HepG2 (cell line): Measurements from ENCODE around the gene FBLIM1. TPM values are rescaled to one million over a fixed set of nuclear protein-coding genes. Genes with fewer than 3 reads are reported as not detected.

Experiments used
- ATAC-seq: fragments of 200-7000 bp; cut with Tn5 transposase; 3 replicates; pipeline ENCODE4 v1.9.1; 2020; ENCODE audit warnings: mild to moderate bottlenecking, moderate library complexity
- BruUV-seq: library from RNA; stranded (reverse); fragments of 400-500 nt; replicated peaks from 2 replicates; lab custom pipeline; 2021; lab: Mats Ljungman, UMichigan
- CTCF ChIA-PET: fragments of 300-600 bp; formaldehyde crosslinking; extraction: SDS; loops from one replicate; lab custom pipeline; 2021; ENCODE audit warnings: low total read pairs, inconsistent platforms, low intra/inter-chr PET ratio; lab: Yijun Ruan, JAX
- POLR2A ChIA-PET: fragments of 350-600 bp; sonication (Branson Sonifier 250); formaldehyde crosslinking; loops from one replicate; lab custom pipeline; 2020; ENCODE audit warnings: antibody characterized with exemption, inconsistent platforms; lab: Yijun Ruan, JAX
- DNase-seq: peaks from one replicate; pipeline ENCODE4 v3.0.0-alpha.2; 2015; ENCODE audit warnings: low spot score
- FAIRE-seq: peaks from 3 replicates; lab custom pipeline; 2011; peaks lifted over from hg19 to GRCh38; lab: Jason Lieb, UNC
- H2AFZ ChIP-seq: one replicate; pipeline ENCODE4 v1.6.1; 2011; ENCODE audit warnings: low read length, inconsistent platforms
- H3K27ac ChIP-seq: fragments of 300-600 bp; 3 replicates; pipeline ENCODE4 v1.8.0; 2011; ENCODE audit warnings: mixed run types, mild to moderate bottlenecking, mixed read lengths, low read length, inconsistent platforms; ENCODE audit not compliant: insufficient read depth; ENCODE audit errors: extremely low read length
- H3K27me3 ChIP-seq, 2 experiments: fragments of 200-600 bp in 1 of 2; 2 replicates in 1 of 2; 3 replicates in 1 of 2; pipeline versions ENCODE4 v1.6.0 to v1.8.0; 2011; ENCODE audit warnings: low read length in 2 of 2, mild to moderate bottlenecking in 2 of 2, moderate library complexity in 2 of 2, inconsistent platforms in 1 of 2; ENCODE audit not compliant: insufficient read depth in 2 of 2, control insufficient read depth in 1 of 2
- H3K36me3 ChIP-seq, 2 experiments: fragments of 200-600 bp in 1 of 2; replicated peaks in 1 of 2; 2 replicates in 1 of 2; 3 replicates in 1 of 2; pipeline versions ENCODE4 v1.5.1 to v1.8.0; 2011; ENCODE audit warnings: low read length in 2 of 2, inconsistent platforms in 1 of 2; ENCODE audit not compliant: insufficient read depth in 2 of 2, control insufficient read depth in 1 of 2
- H3K4me1 ChIP-seq: 2 replicates; pipeline ENCODE4 v1.5.1; 2012; ENCODE audit warnings: low read length, inconsistent platforms; ENCODE audit not compliant: insufficient read depth
- H3K4me2 ChIP-seq: 2 replicates; pipeline ENCODE4 v1.6.0; 2011; ENCODE audit warnings: low read depth, low read length, inconsistent platforms
- H3K4me3 ChIP-seq, 3 experiments: fragments of 200-600 bp in 1 of 3; sonication (generic), shearing (Covaris generic) in 1 of 3; replicated peaks in 1 of 3; 2 replicates each; pipeline ENCODE4 v1.5.1; 2011 to 2016; ENCODE audit warnings: low read length in 3 of 3, inconsistent platforms in 2 of 3, low read depth in 2 of 3, mild to moderate bottlenecking in 2 of 3, control low read depth in 1 of 3, mixed read lengths in 1 of 3; ENCODE audit not compliant: insufficient read depth in 1 of 3
- H3K79me2 ChIP-seq: one replicate; pipeline ENCODE4 v1.6.1; 2011; ENCODE audit warnings: low read length, inconsistent platforms; ENCODE audit not compliant: insufficient read depth
- H3K9ac ChIP-seq: 2 replicates; pipeline ENCODE4 v1.6.0; 2011; ENCODE audit warnings: mild to moderate bottlenecking, low read depth, low read length, inconsistent platforms; ENCODE audit not compliant: insufficient read depth
- H3K9me3 ChIP-seq: 2 replicates; pipeline ENCODE4 v1.5.1; 2012; ENCODE audit warnings: mild to moderate bottlenecking, low read length
- H4K20me1 ChIP-seq: 2 replicates; pipeline ENCODE4 v1.6.0; 2011; ENCODE audit warnings: inconsistent platforms, mild to moderate bottlenecking, low read length, moderate library complexity; ENCODE audit not compliant: insufficient read depth
- AGO2 ChIP-seq: fragments of 200-400 bp; formaldehyde crosslinking; optimal IDR thresholded peaks from 2 replicates; pipeline ENCODE3; 2017; ENCODE audit warnings: mild to moderate bottlenecking, low read depth, low read length, moderate library complexity
- DPF2 ChIP-seq: sonication (generic); formaldehyde crosslinking; IDR thresholded peaks from 2 replicates; pipeline ENCODE4 v1.4.0; 2020; ENCODE audit warnings: mild to moderate bottlenecking, low read depth, missing genetic modification reagents, borderline replicate concordance
- FOSL2 ChIP-seq: sonication (generic); formaldehyde crosslinking; IDR thresholded peaks from 2 replicates; pipeline ENCODE4 v1.4.0; 2020; ENCODE audit warnings: missing genetic modification reagents
- HNRNPL ChIP-seq: fragments of 200-400 bp; formaldehyde crosslinking; IDR thresholded peaks from 2 replicates; pipeline ENCODE4 v1.6.1; 2017; ENCODE audit warnings: mild to moderate bottlenecking, low read depth, low read length
- HNRNPLL ChIP-seq: fragments of 200-400 bp; formaldehyde crosslinking; IDR thresholded peaks from 2 replicates; pipeline ENCODE4 v1.6.1; 2017; ENCODE audit warnings: mild to moderate bottlenecking, low read depth, low read length; ENCODE audit not compliant: poor library complexity, severe bottlenecking
- NFIB ChIP-seq: sonication (generic); formaldehyde crosslinking; IDR thresholded peaks from 2 replicates; pipeline ENCODE4 v1.9.0; 2021; ENCODE audit warnings: missing genetic modification reagents, mild to moderate bottlenecking, borderline replicate concordance
- ZXDC ChIP-seq: sonication (generic); formaldehyde crosslinking; IDR thresholded peaks from 2 replicates; pipeline ENCODE4 v1.5.0; 2020; ENCODE audit warnings: mild to moderate bottlenecking, missing genetic modification reagents
- WGBS: methylation state at CpG from one replicate; pipeline ENCODE4 v1.1.6; 2017; ENCODE audit warnings: low lambda C conversion rate; 5-methylcytosine and 5-hydroxymethylcytosine counted together
- in situ Hi-C: cut with HindIII; loops from 2 replicates; pipeline ENCODE4 v1.10.0; 2017; ENCODE audit warnings: low pct_unique_long_range_greater_than_20kb; ENCODE audit not compliant: extremely low pct_ligation_motif_present
- intact Hi-C: fragments of 100-400 bp; cut with micrococcal nuclease; formaldehyde crosslinking; loops from one replicate; pipeline ENCODE4 v1.10.0; 2022; ENCODE audit not compliant: unreplicated experiment
- polyA plus RNA-seq, 8 experiments: library from polyadenylated mRNA; depleted of rRNA in 3 of 8; stranded (reverse) in 7 of 8; unstranded in 1 of 8; fragments of >200 nt; fragmentation: Illumina TruSeq in 4 of 8; extraction: Trizol in 4 of 8; gene quantifications; 2 replicates each; pipeline versions ENCODE4 v1.2.1 to v1.2.3, GENCODE V29; 2011 to 2016; ENCODE audit warnings: low read depth in 4 of 8, missing spikeins in 1 of 8, mixed read lengths in 1 of 8; ENCODE audit not compliant: insufficient read depth in 1 of 8
- total RNA-seq, 5 experiments: library from RNA; depleted of rRNA; stranded (reverse); fragments of >200 nt; fragmentation: Illumina TruSeq; extraction: Trizol; gene quantifications; 2 replicates each; pipeline ENCODE4 v1.2.3, GENCODE V29; 2016; ENCODE audit warnings: low read depth in 1 of 5
- TF ChIP-seq, protein P1 (sequence below): IDR thresholded peaks from 2 replicates; pipeline ENCODE4 v1.6.1; 2012; ENCODE audit warnings: inconsistent platforms

FBLIM1 gene
- total and polyA plus RNA-seq, 2 of the 13 experiments (the other 11 are each of a cell fraction or from before 2014, with no cell fraction given), result 10.6 to 23.0 TPM

DNA sequence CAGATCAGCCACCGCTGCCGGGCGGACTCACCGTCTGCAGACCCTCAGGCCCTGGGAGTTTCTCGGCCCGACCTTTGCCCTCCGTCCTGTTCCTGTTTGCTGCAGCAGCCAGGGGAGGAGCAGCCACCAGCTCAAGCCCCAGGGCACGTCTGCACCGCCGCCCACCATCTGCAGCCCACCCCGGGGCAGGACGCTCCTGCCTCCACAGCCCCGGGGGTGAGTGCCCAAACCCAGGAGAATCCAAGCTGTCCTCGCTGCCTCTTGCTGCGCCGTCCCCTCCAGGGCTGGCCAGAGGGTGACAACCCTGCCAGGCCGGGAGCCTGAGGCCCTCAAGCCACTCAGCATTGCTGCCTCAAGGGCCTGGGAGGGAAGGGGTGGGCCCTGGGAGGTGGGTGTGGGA lies 23.7 kb upstream of the FBLIM1 start (continued):
- no peak for TF ChIP-seq ZXDC (CRISPR knock-in tag)

DNA sequence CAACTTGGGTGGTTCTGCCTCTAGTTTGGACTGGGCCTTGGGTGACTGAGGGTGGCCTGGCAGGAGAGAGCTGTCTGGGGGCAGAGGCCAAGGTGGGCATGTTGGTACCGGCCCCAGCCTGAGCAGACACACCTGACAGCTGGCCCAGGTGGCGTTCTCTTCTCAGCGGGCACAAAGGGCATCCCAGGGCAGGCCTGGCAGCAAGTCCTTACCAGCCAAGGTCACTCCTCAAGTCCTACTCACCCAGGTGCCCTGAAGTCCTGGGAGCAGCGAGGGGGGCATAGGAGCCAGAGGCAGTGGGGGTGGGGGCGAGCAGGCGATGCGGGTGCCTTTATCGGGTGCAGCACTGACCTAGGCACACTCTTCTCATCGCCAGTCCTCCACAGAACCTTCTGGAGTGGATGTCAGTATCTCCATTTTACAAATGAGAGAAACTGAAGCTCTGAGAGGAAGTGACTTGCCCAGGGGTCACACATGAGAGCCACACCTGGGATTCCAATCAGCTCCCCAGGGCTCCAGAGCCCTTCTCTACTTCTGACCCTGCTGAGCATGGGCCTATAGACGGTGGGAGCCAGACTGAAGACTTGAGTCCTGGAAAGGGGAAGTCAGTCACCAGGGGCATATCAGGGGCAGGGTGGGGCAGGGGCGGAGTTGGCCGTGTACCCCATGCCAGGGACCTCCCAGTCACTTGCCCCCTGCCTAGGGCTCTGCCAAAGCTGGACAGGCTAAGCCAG lies 23.1 kb upstream of the FBLIM1 start:
- TF ChIP-seq AGO2, result peak; percentile 75
- TF ChIP-seq, protein P1, sequence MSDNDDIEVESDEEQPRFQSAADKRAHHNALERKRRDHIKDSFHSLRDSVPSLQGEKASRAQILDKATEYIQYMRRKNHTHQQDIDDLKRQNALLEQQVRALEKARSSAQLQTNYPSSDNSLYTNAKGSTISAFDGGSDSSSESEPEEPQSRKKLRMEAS, result 0 out of 2 replicates have a peak, but pooled peaks have one; percentile 17
- TF ChIP-seq FOSL2, result no peak
- peak; percentile 64; the same call in 1 of the 2 replicates for TF ChIP-seq HNRNPL
- peak; percentile 1 for TF ChIP-seq HNRNPLL
- no peak for TF ChIP-seq NFIB (CRISPR knock-in tag)
- TF ChIP-seq DPF2, result no peak
- Histone ChIP-seq H3K9me3 (no peaks in the 10 kb centered on the region), H3K27me3 (no peaks in the 10 kb centered on the region), H2AFZ (no peak overlapping the region), H3K27ac (no peak overlapping the region), H4K20me1 (no peaks in the 10 kb centered on the region), H3K4me1 (peaks cover 55% of the 10 kb centered on the region), H3K36me3 (peaks cover 4 to 6% of the 10 kb centered on the region in 2 experiments; a peak in 4 of 5 replicates), H3K4me3 (peak overlapping the region in 1 of 3 experiments; percentile 53; a peak in 2 of 6 replicates), H3K79me2 (no peaks in the 10 kb centered on the region), H3K4me2 (peak overlapping the region; percentile 73), H3K9ac (peak overlapping the region; percentile 28; the same call in 1 of the 2 replicates)
- no TSS peak for BruUV-seq
- in situ Hi-C loops (no loop called here), intact Hi-C loops (loop anchor here (5.0 kb wide), 1 partner anchor 138 kb away; no protein-coding TSS in a partner anchor)
- DNase-seq (no peak), ATAC-seq (peak; percentile 2; the same call in 2 of the 3 replicates), FAIRE-seq (no peak)
- POLR2A ChIA-PET, result interaction anchor here (1.0 to 1.4 kb wide), 3 partner anchors 12 to 152 kb away, joined by 3 to 4 read pairs (median 3); no protein-coding TSS in a partner anchor
- CTCF ChIA-PET, result no interaction called here
- WGBS, result 89% methylated on average over 9 of the region's 12 CpGs
